22Rv1 (cell line): ENCODE measurements around the gene ATXN7L3B.

Experiments
- H3K27ac ChIP-seq: fragments of 450-650 bp; 2 replicates; pipeline ENCODE4 v1.5.1; 2017
- CTCF ChIP-seq: fragments of 450-650 bp; IDR thresholded peaks from 2 replicates; pipeline ENCODE4 v1.5.1; 2017; ENCODE audit warnings: mild to moderate bottlenecking
- ZFX ChIP-seq: fragments of 450-650 bp; IDR thresholded peaks from 2 replicates; pipeline ENCODE4 v1.6.1; 2017; ENCODE audit warnings: antibody characterized with exemption, borderline replicate concordance

Gene ATXN7L3B, protein sequence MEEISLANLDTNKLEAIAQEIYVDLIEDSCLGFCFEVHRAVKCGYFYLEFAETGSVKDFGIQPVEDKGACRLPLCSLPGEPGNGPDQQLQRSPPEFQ

GRCh38 chr12:74537707-74538385 lies at the start of gene ATXN7L3B:
TSS of gene ATXN7L3B (plus strand) at chr12:74537835. CDS start at chr12:74538113, 278 bp downstream.
- peak within 1 kb of the TSS; percentile 93 for H3K27ac ChIP-seq
- TF ChIP-seq ZFX (peak; percentile 99), CTCF (no peak)

DNA sequence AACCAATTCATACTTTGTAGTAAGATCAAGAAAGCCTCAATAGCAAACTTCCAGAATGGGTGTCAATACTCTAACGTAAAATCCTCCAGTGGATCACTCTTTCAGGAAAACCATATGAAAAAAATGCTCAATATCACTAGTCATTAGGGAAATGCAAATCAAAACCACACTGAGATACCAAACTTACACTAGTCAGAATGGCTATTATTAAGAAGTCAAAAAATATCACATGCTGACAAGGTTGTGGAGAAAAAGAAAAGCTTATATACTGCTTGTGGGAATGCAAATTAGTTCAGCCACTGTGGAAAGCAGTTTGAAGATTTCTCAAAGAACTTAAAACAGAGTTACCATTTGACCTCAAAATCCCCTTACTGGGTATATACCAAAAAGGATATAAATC lies 49.5 kb upstream of the ATXN7L3B start:
- no peak overlapping the region for H3K27ac ChIP-seq
- no peak for TF ChIP-seq CTCF
- no peak for TF ChIP-seq ZFX

DNA sequence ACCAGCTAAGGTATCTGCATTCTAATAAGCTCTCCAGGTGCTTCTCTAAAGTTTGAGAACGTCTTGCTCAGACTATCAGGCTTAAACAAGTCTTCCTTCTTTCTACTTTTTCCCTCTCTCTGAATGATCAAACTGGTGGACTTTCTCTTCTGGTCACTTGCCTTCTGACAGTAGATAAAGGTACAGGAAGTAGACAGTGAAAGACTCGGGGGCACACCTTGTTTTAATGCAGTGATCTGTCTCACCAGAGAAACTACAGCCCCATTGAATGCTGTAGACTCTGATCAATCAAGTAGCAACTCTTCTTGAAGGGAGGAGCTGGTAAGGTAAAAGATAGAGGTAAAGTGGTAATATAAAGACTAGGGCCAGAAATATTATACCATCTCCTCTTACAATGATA lies 48.1 kb upstream of the ATXN7L3B start:
- no peak overlapping the region for H3K27ac ChIP-seq
- TF ChIP-seq CTCF: no peak
- no peak for TF ChIP-seq ZFX

DNA sequence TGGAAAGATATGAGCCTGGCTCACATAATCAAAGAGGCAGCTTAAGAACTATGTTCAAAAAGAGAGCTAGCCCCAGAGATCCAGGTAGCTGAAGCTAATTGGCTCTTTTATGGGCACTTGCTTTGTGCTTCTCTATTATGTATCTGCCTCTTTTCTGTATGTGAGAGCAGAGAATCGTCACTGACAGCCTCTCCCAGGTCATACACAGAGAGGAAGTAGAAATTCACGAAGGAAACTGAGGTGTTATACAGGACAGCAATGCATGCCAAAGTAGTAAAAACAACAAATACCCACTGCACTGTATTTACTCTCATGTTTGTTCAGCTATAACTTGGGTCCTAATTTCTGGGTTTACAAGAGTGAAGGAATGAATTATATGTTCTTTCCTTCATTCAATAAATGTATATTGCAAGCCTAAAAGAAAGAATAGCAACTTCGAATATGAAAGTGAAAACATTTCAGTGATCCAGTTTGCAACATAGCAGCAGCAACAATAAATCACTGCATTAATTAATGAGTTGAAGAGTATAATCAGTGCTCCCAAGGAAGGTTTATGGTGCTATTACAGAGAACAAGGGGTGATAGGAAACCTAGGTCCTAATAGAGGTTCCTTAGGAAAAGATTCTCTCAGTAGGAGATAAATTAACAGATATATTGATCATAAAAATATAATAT lies 47.1 kb upstream of the ATXN7L3B start:
- no peak for TF ChIP-seq ZFX
- TF ChIP-seq CTCF: no peak
- no peak overlapping the region for H3K27ac ChIP-seq

GRCh38 chr12:74491374-74491773 lies 46.3 kb upstream of the ATXN7L3B start:
- H3K27ac ChIP-seq: no peak overlapping the region
- no peak for TF ChIP-seq ZFX
- no peak for TF ChIP-seq CTCF

DNA sequence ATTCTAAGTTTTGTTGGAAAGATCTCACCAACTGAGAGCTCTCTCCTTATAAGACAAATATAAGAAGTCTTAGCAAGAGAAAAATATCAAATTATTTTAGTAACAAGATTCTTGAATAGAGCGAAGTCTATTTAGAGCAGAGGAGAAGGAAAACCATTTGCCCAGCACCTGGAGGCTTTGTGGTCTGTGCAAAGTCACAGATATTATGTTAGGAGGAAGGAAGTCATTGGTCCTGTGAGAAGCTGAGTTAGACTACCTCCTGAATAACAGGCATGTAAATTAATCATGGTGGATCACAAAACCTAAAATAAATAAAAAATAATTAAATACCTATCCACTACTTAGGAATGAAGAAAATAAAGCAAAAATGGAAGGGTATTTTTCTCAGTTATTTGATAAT lies 38.4 kb upstream of the ATXN7L3B start:
- TF ChIP-seq ZFX: no peak
- TF ChIP-seq CTCF: no peak
- H3K27ac ChIP-seq: no peak overlapping the region

- H3K27ac ChIP-seq: peak overlapping the region; percentile 45
These were observed 28.6 kb upstream of the ATXN7L3B start for GRCh38 chr12:74508873-74509657.
